GM18868 (cell line): ENCODE results near the gene RELT.

Source experiments
- ATAC-seq: cut with Tn5 transposase; IDR thresholded peaks from one replicate; pipeline ENCODE4 v1.9.1; 2021; ENCODE audit warnings: mild to moderate bottlenecking, moderate library complexity; ENCODE audit not compliant: unreplicated experiment

RELT gene

DNA sequence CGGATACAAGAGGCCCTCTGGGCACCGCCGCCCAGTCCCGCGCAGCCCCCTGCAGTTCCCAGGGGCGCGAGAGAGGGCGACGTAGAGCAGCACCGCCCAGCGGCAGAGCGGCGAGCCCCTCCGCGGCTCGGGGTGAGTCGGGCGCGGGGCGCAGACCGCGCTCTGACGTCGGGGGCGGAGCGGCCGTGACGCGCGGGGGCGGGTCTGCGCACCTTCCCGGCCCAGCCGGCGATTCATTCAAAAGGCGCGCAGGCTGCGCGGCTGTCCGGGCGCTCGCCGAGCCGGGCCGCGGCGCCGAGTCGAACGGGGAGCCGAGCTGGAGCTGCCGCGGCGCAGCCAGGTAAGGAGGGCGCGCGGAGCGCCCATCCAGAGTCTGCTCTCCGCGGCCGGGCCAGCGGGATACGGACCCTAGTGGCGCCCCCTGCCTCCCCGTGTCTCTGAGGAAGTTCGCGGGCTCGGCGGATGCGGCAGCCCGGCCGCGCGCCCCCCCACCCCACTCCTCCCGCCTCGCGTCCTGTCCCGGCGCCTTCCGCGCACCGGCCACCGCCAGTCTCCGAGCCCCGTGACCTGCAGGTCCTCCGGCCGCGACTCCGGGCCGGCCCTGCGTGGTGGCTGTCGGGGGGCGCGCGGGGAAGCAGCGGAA is at the start of gene RELT:
Gene RELT (plus strand): TSS at position 240 of the 643 bp plus-strand sequence. CDS start 12,738 bp downstream, outside the sequence.
- ATAC-seq, result peak; percentile 78

DNA sequence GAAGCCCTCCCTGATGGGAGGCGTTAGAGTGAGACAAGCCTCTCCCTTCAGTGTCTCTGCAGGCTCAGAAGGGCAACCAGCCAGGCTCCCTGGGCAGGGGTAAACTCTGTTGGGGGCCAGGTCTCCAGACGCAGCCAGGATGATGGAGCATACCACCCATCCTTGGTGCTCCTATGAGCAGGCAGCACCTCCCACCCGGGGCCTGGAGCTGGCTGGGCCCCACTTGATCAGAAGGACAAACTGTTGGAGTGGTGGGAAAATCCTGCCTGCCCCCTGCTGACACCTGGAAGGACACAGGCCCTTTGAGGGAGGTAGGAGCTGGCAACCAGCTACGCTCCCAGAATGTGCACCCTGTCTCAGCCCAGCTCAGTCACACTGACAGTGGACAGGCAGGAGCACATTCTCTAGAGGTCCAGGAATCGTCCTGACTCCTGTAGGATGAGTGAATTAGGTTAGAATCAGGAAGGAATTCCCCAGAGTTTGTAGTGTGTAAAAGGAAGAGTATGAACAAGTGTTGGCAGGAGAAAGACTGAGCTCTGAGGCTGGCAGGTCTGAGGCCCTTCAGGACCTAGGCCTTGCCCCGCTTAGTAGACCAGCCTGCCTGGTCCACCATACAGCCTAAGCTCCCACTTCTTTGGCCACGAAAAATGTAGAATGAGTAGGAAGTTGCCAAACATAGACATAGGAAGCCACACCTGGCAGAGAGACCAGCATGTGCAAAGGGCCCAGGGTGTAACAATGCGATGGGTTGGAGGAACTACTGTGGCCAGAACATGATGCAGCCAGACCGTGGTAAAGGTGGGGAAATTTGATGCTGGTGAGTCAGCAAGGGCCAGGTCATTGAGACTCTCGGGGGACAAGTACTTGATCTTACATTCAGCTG is 49.0 kb upstream of the RELT start:
- ATAC-seq, result no peak

DNA sequence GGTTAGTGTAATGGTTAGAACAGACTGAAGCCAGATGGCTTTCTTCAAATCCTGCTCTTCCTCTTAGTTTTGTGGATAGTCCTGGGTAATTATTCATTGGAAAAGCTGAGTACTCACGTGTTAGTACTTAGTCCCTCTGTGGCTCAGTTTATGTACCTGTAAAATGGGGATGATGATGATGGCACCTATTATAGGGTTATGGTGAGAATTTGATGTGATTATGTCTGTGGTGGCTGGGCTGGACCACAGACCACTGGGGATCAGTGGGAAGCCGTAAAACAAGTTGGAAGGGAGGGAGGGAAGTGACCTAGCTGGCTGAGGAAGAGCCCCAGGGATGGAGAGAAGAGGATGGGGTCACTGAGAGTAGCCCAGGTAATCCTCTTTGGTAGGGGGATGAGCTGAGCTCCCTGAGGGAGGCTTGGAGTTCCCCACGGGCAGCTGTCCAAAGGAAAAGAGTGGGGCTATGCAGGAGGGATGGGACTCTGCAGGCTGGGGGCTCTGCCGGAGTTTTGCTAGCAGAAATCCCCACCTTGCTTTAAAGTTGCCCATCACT is 48.3 kb upstream of the RELT start:
- ATAC-seq, result no peak

GRCh38 chr11:73330569-73331093 is 45.6 kb upstream of the RELT start:
- no peak for ATAC-seq

DNA sequence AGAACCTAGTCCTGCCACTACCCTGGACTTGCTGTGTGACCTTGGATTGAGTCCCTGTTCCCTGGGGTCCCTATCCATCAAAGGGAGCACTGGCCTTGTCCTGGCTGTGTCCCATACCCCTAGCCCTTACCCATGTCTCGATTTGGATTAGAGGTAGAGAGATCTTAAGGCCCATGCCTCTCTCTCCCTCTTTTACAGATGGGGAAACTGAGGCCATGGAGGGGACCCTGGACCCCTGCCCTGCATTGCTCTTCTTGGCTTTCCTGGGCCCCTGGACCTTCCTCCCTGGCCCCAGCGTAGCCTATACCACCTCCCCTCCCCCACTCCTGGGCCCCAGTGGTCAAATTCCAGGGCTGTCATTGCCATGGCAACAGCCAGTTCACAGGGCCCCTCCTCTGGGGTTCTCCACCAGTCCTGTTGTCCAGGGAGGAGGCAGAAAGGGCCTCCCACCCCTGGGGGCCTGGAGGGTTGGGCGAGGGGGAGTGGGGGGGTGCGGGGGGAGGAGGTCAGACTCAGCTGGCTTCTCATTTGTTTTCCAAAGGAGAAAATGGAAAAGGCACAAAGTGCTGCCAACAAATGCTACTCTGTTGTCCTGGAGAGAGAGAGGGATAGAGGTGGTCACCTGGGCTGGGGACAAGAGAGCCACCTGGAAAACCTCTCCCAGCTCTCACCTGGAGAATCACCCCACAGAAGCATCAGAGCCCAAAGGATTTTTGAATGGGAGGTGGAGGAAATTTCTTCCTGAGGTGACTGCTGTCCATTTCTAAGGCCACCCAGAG is 44.9 kb upstream of the RELT start:
- ATAC-seq, result no peak

GRCh38 chr11:73333173-73333572 is 43.0 kb upstream of the RELT start:
- no peak for ATAC-seq

DNA sequence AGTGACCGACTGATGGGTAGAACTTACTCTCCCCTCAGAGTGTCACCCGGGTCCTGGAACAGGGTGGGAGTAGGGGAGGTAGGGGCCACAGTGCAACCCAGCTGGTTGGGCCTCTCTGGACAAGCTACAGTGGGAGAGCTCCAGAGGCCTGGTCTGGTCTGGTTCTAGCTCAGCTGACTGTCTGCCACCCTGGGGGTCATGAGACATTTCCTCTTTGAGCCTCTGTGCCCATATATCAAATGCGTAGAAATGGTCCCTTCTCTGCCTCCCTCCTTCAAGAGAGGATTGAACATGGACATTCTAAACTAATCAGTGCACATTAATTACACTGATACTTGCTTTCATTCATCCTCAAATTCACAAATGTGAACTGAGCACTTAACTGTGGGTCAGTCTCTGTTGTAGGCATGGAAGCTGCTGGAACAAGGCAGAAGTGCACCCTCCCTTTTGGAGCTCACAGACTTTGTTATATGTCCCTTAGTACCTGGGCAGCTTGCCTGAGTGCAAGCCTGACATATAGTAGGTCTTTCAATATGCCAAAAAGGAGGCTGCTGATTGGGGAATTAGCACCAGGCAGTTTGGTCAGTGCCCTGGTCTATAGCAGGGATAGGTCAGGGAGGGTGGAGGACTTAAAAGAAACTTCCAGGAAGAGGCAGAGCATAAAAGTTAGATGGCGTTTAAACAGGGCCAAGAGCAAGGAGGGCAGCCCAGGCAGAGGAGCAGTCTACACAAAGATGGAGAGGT is 42.4 kb upstream of the RELT start:
- no peak for ATAC-seq

DNA sequence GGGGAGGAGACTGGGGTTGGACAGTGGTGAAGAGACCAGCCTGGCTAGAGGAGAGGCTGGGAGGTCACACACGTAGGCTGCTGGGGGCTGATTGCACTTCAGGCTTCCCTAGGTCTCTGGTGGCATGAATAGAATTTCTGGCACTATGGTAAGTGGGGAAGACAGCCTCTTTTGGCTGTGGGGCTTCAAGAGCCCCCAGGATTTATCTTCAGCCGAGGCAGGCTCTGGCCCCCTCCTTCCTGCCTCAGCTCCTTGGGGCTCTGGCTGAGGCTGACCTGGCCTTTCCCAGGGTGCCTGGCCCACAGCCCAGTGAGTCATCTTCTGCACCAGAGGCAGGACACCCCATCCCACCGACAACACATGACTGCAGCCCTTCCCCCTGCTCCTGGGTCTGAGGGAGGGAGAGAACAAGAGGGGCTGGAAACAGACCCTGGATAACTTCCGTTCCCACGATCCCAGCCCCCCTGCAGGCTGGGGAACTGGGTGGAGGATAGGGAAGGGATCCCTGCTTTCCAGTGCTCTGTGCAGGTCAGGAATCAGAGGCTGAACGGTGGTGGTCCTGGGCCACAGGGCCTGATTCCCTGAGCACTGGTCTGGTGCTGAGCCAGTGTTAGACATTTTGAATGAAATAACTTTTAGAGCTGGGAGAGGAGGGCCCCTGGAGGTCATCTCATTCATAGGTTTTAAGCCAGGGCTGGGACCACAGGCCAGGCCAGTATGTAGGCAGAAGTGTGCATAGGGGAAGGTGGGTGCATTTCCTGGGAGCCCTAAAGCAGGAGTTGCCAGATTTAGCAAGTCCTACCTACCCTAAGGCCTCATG is 41.6 kb upstream of the RELT start:
- ATAC-seq, result no peak

DNA sequence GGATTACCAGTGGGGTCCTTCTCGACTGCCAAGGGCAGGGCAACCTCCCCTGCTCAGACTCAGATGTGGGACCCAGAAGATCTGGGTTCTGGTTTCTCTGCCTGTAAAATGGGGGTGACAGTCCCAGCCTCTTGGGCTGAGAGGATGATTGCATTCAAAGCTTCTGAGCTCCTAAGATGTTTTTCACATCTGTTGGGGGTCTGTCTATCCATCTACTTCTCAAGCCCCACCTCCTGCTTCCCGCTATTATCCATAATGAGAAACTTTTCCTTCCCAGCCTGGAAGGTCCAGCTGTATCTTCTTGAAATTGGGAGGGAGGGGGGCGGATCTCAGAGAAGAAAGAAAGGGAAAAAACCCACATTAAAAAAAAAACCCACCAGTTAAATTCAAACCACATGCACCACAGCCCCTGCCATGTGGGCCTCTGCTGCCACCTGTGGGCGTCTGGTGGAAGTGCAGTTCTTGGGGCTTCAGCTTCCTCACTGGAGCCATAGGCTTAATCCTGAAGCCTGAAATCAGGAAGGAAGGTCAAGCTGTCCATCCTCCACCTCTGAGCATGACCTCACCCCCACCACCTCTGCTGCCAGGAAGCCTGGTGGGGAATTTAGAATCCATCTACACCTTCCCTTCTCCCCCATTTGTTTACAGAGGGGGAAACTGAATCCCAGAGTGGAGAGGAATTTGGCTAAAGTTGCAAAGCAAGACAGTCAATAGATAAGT is 40.8 kb upstream of the RELT start:
- ATAC-seq, result no peak

- ATAC-seq, result no peak
Observed at GRCh38 chr11:73337846-73338245, 38.4 kb upstream of the RELT start.

GRCh38 chr11:73338279-73338678 is 37.9 kb upstream of the RELT start:
- ATAC-seq, result no peak

DNA sequence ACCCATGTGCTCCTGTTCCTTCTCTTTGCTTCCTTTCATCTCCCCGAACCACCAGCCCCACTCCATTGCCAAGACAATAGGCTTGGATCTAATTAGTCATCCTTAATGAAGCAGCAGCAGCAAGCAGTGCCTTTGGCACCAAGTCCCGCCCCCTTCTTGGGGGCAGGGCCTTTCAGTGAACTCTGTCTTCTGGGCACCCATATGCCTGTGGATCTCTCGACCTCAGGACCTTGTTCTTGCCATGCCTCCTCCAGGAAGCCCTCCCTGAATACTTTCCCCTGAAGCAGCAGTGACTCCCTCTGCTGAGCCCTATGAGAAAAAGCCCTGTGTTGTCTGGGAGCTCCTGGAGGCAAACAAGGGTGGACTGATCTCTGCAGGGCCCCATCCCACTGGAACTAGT is 36.0 kb upstream of the RELT start:
- ATAC-seq, result no peak

- no peak for ATAC-seq
Observed at GRCh38 chr11:73342633-73343032, 33.6 kb upstream of the RELT start.

DNA sequence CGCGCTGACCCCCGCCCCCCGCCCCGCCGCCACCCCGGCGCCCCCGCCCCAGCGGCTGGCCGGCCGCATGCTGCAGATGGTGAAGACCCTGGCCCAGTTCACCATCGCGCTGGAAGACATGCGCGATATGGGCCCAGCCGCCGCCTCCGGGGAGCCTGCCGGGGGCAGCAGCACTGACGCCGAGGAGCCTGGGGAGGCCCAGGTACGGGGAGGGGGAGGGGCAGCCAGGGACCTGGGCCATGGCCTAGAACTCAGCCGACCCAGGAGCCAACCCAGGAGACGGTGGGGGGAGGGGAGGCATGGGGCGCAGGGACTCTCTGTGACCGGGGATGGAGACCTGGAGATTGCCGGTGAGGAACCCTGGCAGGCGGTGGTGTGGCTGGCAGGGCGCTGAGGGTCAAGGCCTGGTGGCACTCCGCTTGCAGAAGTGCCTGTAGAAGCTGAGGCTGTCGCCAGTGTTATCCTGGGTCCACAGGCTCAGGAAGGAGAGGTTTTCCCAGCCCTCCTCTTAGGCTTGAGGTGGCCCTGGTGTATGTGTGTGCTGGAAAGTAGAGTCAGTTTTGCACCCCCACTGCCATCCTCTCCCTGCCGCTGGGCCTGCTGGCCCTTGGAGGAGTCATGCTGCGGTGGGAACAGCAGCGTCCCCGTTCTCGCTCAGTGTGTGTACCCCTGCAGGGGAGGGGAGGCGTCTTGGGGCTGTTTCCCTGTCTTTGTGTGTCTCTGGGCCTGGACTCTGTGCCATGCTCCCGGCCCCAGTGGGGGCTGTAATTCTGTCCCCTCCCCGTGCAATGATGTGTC is 32.9 kb upstream of the RELT start:
- ATAC-seq, result no peak

DNA sequence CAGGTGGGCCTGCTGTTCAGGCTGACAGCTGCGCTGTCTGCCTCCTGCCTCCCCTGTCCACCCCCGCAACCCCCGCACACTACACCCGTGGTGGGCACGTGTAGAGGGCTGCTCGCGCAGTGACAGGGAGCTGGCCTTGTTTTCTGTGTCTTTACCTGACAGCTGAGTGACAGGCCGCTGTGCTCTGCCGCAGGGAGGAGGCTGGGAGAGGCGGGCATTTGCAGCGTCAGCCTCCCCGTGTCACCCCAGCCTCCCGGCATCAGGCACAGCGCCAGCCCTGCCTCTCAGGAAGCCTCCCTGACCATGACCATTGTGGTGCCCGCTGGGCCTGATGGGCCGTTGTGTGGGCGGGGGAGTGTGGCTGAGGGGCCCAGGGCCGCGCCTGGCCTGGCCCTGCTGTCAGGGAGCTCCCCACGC is 32.0 kb upstream of the RELT start:
- no peak for ATAC-seq

- no peak for ATAC-seq
Observed at GRCh38 chr11:73345481-73346160, 30.6 kb upstream of the RELT start.

DNA sequence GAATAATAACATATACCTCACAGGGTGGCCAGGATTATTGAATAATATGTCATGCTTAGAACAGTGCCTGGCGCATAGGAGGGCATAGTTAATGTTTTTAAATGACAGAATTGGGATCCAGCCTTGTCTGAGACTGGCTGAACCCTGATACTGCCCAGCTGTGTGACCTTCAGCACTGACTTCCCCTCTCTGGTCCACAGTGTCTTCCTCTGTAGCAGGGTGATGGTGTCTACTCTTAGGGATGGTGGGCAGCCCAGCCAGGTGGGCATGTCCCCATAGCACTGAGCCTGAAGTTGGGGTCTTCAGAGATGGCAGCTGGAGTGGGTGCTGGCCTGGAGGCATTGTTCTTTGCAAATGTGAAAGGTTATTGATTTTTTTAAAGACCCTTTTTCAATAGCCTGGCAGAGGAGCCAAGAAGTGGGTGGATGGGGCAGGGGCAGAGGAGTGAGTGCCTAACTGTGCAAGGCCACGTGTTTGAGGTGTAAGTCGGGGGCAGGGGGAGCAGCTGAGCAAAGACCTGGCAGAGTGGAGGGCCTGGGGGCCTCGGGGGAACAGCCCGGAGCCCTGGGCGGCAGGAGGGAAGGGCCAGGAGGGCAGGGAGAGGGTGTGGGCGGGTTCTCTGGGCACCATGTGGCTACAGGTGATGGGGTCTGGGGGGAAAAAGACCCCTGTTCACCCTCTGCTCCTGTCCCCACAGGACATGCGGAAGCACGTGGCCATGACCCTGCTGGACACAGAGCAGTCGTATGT is 29.8 kb upstream of the RELT start:
- ATAC-seq, result no peak
